Colonic mucosa (tissue), 4 donors: ENCODE results near the gene C3orf22. TPM values are rescaled to one million over a fixed set of nuclear protein-coding genes. Genes with fewer than 3 reads are reported as not detected.

ENCODE experiments used
- DNase-seq: peaks from one replicate; pipeline ENCODE4 v3.0.0-alpha.2; 2020
- H3K27ac ChIP-seq: fragments of 200-600 bp; one replicate; pipeline ENCODE4 v1.8.0; 2021
- H3K27me3 ChIP-seq: fragments of 200-600 bp; one replicate; pipeline ENCODE4 v1.8.0; 2021
- H3K36me3 ChIP-seq: fragments of 200-600 bp; one replicate; pipeline ENCODE4 v1.8.0; 2021
- H3K4me1 ChIP-seq: fragments of 200-600 bp; one replicate; pipeline ENCODE4 v1.8.0; 2021; ENCODE audit warnings: mild to moderate bottlenecking
- H3K4me3 ChIP-seq: fragments of 200-600 bp; one replicate; pipeline ENCODE4 v1.8.0; 2021
- H3K9ac ChIP-seq, 2 donors: one replicate each; pipeline ENCODE4 v1.7.0; 2013; ENCODE audit warnings: control low read depth in 2 of 2, low read depth in 2 of 2, low read length in 2 of 2
- H3K9me3 ChIP-seq: fragments of 200-600 bp; one replicate; pipeline ENCODE4 v1.8.0; 2021
- intact Hi-C: fragments of 100-400 bp; cut with DNase I; formaldehyde crosslinking; loops from one replicate; pipeline ENCODE4 v1.14.1; 2022
- total RNA-seq, 2 donors: library from RNA; stranded (reverse); fragmentation: NEBNext Ultra II Directional in 1 of 2; extraction: Animal tissue kit (Norgen Biotek cat#: 25700) in 1 of 2; gene quantifications; one replicate each; pipeline ENCODE4 v1.2.1, GENCODE V29; 2021
- TF ChIP-seq, protein P1 (sequence below): fragments of 200-600 bp; IDR thresholded peaks from one replicate; pipeline ENCODE4 v1.8.0; 2022; ENCODE audit warnings: antibody characterized with exemption, mild to moderate bottlenecking
- donor health status: healthy.
- donor health status: DM: no; HTN: no; CAD: no.
- donor health status: DM: no; HTN: no; CAD: no.

The C3orf22 gene
- total RNA-seq, 2 donors from 2014 or later, result not detected

DNA sequence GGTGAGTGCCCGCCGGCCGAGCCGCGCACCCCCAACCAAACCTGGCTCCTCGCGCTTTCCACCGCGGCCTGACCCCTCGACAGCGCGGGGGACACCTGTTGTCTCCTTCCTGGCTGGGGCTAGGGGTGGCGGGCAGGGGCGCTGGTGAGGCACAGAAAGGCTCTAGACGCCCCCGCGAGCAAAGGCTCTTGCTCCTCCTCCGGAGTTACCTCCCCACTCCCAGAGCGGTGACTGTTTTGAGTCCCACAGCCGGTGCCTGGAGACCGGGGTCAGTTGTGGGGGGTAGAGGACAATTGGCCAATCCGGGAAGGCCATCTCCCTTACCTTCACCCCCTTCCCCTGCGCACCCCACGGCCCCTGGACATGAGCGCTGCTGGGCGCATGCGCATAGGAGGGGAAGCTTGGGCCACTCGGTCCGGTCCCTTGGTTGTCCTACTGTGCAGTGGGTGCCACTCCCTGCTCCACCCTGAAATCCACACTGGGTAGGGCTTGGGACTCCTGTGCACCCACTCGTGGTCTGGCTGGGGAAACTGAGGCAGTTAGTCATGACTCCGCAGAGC is 34.2 kb downstream of the C3orf22 start:
- H3K9me3 ChIP-seq, result no peaks in the 10 kb centered on the region
- H3K36me3 ChIP-seq, result no peaks in the 10 kb centered on the region
- no peaks in the 10 kb centered on the region for H3K27me3 ChIP-seq
- H3K4me3 ChIP-seq, result peak overlapping the region; percentile 42
- no peak overlapping the region for H3K27ac ChIP-seq
- H3K4me1 ChIP-seq, result no peaks in the 10 kb centered on the region
- H3K9ac ChIP-seq, result peak overlapping the region; percentile 9 to 61
- intact Hi-C loops, result loop anchor here (10.0 kb wide), 2 partner anchors 130 to 1020 kb away; partner anchors contain the start of gene TXNRD3
- TF ChIP-seq, protein P1, sequence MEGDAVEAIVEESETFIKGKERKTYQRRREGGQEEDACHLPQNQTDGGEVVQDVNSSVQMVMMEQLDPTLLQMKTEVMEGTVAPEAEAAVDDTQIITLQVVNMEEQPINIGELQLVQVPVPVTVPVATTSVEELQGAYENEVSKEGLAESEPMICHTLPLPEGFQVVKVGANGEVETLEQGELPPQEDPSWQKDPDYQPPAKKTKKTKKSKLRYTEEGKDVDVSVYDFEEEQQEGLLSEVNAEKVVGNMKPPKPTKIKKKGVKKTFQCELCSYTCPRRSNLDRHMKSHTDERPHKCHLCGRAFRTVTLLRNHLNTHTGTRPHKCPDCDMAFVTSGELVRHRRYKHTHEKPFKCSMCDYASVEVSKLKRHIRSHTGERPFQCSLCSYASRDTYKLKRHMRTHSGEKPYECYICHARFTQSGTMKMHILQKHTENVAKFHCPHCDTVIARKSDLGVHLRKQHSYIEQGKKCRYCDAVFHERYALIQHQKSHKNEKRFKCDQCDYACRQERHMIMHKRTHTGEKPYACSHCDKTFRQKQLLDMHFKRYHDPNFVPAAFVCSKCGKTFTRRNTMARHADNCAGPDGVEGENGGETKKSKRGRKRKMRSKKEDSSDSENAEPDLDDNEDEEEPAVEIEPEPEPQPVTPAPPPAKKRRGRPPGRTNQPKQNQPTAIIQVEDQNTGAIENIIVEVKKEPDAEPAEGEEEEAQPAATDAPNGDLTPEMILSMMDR, result no peak
- DNase-seq, result no peak

- no peaks in the 10 kb centered on the region for H3K9me3 ChIP-seq
- H3K4me3 ChIP-seq, result peak within 1 kb of the TSS; percentile 42
- no peaks in the 10 kb centered on the region for H3K4me1 ChIP-seq
- H3K36me3 ChIP-seq, result no peaks in the 10 kb centered on the region
- H3K9ac ChIP-seq, result peak within 1 kb of the TSS; percentile 9 to 61
- no peak within 1 kb of the TSS for H3K27ac ChIP-seq
- peak; percentile 53 for DNase-seq
- intact Hi-C loops, result loop anchor here (10.0 kb wide), 2 partner anchors 131 to 1021 kb away; partner anchors contain the start of gene TXNRD3
- TF ChIP-seq, protein P1, result no peak
- no peaks in the 10 kb centered on the region for H3K27me3 ChIP-seq
These were observed 34.8 kb downstream of the C3orf22 start, which contains the start of gene CHST13 for GRCh38 chr3:126523745-126524428. Gene CHST13, plus strand, starts transcription at chr3:126524155. Its CDS starts 178 bp downstream, at chr3:126524333.

DNA sequence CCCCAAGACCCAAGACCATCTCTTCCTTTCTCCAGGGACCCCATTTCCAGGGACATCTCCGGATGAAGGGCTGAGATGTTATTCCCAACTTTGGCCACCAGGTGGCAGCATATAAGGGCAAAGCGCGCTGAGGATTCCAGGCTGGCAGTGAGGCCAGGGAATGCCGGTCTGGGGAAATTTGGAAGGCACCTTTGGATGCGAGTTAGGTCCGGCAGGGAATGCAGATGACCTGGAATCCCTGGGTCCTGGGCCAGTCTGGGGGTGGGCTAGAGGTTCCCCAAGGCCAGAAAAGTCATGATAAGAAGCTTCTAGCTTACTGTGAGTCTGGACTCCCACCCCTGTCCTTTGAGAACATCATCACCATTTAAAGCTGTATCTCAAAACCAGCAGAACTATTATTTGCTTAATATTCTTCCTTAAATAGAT is 36.4 kb downstream of the C3orf22 start:
- no peak overlapping the region for H3K9ac ChIP-seq
- intact Hi-C loops, result loop anchor here (10.0 kb wide), 2 partner anchors 132 to 1022 kb away; partner anchors contain the start of gene TXNRD3
- H3K4me3 ChIP-seq, result no peak overlapping the region

DNA sequence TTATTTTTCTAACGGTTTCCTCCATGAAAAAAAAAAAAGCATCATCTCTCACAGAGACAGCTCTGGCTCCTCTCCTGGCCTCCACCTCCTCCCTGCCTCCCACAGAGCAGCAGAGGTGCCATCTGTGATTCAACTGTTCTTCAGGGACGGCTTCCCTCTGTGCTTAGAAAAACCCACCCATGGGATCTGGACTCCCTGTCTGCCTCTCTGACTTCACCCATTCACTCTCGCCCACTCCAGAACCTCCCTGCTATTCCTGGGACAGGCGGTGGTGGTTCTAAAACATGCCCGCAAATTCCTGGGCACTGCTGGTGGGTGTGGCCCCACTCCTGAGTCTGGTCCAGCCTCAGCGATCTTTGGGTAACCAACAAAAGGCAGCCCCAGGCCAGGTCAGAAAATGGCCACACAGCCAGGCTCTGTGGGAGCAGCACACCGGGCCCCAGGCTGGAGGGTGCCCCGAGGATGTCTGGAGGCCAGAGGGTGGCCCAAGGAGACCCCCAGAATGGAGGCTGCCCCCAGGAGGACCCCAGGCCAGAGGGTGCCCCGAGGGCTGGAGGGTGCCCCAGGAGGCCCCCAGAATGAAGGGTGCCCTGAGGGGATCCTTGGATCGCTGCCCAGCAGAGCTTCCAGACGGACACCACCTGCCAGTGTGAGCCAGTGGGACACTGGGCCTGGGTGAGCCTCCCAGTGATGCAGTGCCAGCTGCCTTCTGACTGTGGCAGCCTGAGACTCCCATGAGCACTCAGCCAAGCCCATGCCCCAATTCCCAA is 37.4 kb downstream of the C3orf22 start:
- no peaks in the 10 kb centered on the region for H3K9me3 ChIP-seq
- no peak overlapping the region for H3K27ac ChIP-seq
- TF ChIP-seq, protein P1, result no peak
- H3K36me3 ChIP-seq, result no peaks in the 10 kb centered on the region
- no peaks in the 10 kb centered on the region for H3K4me1 ChIP-seq
- H3K4me3 ChIP-seq, result no peak overlapping the region
- H3K9ac ChIP-seq, result no peak overlapping the region
- intact Hi-C loops, result loop anchor here (10.0 kb wide), 2 partner anchors 133 to 1023 kb away; partner anchors contain the start of gene TXNRD3
- no peaks in the 10 kb centered on the region for H3K27me3 ChIP-seq
- no peak for DNase-seq

More for the DNA sequence above, 36.4 kb downstream of the C3orf22 start:
- Histone ChIP-seq H3K27ac (no peak overlapping the region), H3K36me3 (no peaks in the 10 kb centered on the region), H3K27me3 (no peaks in the 10 kb centered on the region), H3K9me3 (no peaks in the 10 kb centered on the region), H3K4me1 (no peaks in the 10 kb centered on the region)
- TF ChIP-seq, protein P1, result peak; percentile 90
- peak; percentile 56 for DNase-seq
